Astrocyte (in vitro differentiated cells and primary cell): ENCODE measurements around the gene FBXO8.

ENCODE experiments used
- EZH2 ChIP-seq: IDR thresholded peaks from 2 replicates; pipeline ENCODE4 v1.6.1; 2012; ENCODE audit warnings: mild to moderate bottlenecking, low read length, inconsistent platforms; ENCODE audit not compliant: insufficient read depth
- TF ChIP-seq, protein P1 (sequence below): IDR thresholded peaks from 2 replicates; pipeline ENCODE4 v1.5.1; 2011; ENCODE audit warnings: low read depth, mild to moderate bottlenecking, inconsistent platforms, low read length, moderate library complexity; ENCODE audit not compliant: insufficient read depth

GRCh38 chr4:174210952-174211490 lies 72.4 kb downstream of the FBXO8 start:
- no peak for TF ChIP-seq EZH2
- TF ChIP-seq, protein P1, sequence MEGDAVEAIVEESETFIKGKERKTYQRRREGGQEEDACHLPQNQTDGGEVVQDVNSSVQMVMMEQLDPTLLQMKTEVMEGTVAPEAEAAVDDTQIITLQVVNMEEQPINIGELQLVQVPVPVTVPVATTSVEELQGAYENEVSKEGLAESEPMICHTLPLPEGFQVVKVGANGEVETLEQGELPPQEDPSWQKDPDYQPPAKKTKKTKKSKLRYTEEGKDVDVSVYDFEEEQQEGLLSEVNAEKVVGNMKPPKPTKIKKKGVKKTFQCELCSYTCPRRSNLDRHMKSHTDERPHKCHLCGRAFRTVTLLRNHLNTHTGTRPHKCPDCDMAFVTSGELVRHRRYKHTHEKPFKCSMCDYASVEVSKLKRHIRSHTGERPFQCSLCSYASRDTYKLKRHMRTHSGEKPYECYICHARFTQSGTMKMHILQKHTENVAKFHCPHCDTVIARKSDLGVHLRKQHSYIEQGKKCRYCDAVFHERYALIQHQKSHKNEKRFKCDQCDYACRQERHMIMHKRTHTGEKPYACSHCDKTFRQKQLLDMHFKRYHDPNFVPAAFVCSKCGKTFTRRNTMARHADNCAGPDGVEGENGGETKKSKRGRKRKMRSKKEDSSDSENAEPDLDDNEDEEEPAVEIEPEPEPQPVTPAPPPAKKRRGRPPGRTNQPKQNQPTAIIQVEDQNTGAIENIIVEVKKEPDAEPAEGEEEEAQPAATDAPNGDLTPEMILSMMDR, result no peak
